Uterus (tissue), 2 donors: ENCODE results near the gene PCNX4.

Experiments
- CTCF ChIP-seq, 4 experiments: fragments of 200-600 bp in 2 of 4; fragments of 450-650 bp in 2 of 4; sonication (generic) in 2 of 4; IDR thresholded peaks; one replicate each; pipeline ENCODE4 v1.5.1; 2016 to 2019; ENCODE audit warnings: antibody characterized with exemption in 4 of 4, mild to moderate bottlenecking in 2 of 4, moderate library complexity in 1 of 4
- POLR2A ChIP-seq, 2 donors: fragments of 450-650 bp; IDR thresholded peaks; one replicate each; pipeline ENCODE4 v1.6.1; 2016; ENCODE audit warnings: antibody characterized with exemption in 2 of 2, mild to moderate bottlenecking in 1 of 2, moderate library complexity in 1 of 2

GRCh38 chr14:60211153-60211552 is 119.4 kb downstream of the PCNX4 start:
- TF ChIP-seq CTCF (IDR thresholded peaks at IDR 0.05), result no peak
- TF ChIP-seq POLR2A (IDR thresholded peaks at IDR 0.05), result no peak
